ENCODE results near the gene CDH5.

GRCh38 chr16:66332634-66333610 lies 33.6 kb upstream of the CDH5 start:
- TF ChIP-seq CTCF (IDR thresholded peaks at IDR 0.05) (no peak), POLR2AphosphoS5 (IDR thresholded peaks at IDR 0.05) (no peak)

Data from transverse colon (tissue), 4 donors.